ENCODE measurements around the gene CHCHD6. TPM values are rescaled to one million over a fixed set of nuclear protein-coding genes. Genes with fewer than 3 reads are reported as not detected.
A peak's percentile ranks its signal among the peaks of the same experiment; 100 is the strongest.

CHCHD6 gene
- total RNA-seq, 1 donor from 2014 or later, result 13.1 TPM

GRCh38 chr3:126693921-126694320, 10.1 kb upstream of the CHCHD6 start:
- TF ChIP-seq CTCF (IDR thresholded peaks at IDR 0.05), result no peak
- H3K36me3 Mint-ChIP-seq (ENCODE audit: unreplicated experiment), result no peaks in the 10 kb centered on the region
- H3K4me1 Mint-ChIP-seq (ENCODE audit: unreplicated experiment), result peaks cover 4% of the 10 kb centered on the region
- peaks cover 87% of the 10 kb centered on the region for H3K27me3 Mint-ChIP-seq (ENCODE audit: unreplicated experiment)
- DNase-seq (ENCODE audit: extremely low spot score, unreplicated experiment), result no peak
- H3K27ac Mint-ChIP-seq (ENCODE audit: unreplicated experiment), result no peak overlapping the region
- no peak overlapping the region for H3K4me3 Mint-ChIP-seq (ENCODE audit: unreplicated experiment)
- no peaks in the 10 kb centered on the region for H3K9me3 Mint-ChIP-seq (ENCODE audit: unreplicated experiment)

GRCh38 chr3:126696701-126697267, 7.3 kb upstream of the CHCHD6 start:
- Mint-ChIP-seq H3K27ac (ENCODE audit: unreplicated experiment) (no peak overlapping the region), H3K36me3 (ENCODE audit: unreplicated experiment) (peaks cover 5% of the 10 kb centered on the region)

GRCh38 chr3:126699011-126699410, 5.0 kb upstream of the CHCHD6 start:
- H3K4me1 Mint-ChIP-seq (ENCODE audit: unreplicated experiment), result peaks cover 11% of the 10 kb centered on the region
- DNase-seq (ENCODE audit: extremely low spot score, unreplicated experiment), result no peak
- peaks cover 5% of the 10 kb centered on the region for H3K36me3 Mint-ChIP-seq (ENCODE audit: unreplicated experiment)
- H3K27me3 Mint-ChIP-seq (ENCODE audit: unreplicated experiment), result peaks cover 73% of the 10 kb centered on the region
- no peak overlapping the region for H3K27ac Mint-ChIP-seq (ENCODE audit: unreplicated experiment)
- peaks cover 8% of the 10 kb centered on the region for H3K9me3 Mint-ChIP-seq (ENCODE audit: unreplicated experiment)
- no peak overlapping the region for H3K4me3 Mint-ChIP-seq (ENCODE audit: unreplicated experiment)
- TF ChIP-seq CTCF (IDR thresholded peaks at IDR 0.05), result no peak

More at GRCh38 chr3:126696701-126697267, 7.3 kb upstream of the CHCHD6 start:
- peaks cover 85% of the 10 kb centered on the region for H3K27me3 Mint-ChIP-seq (ENCODE audit: unreplicated experiment)
- DNase-seq (ENCODE audit: extremely low spot score, unreplicated experiment), result no peak
- no peak for TF ChIP-seq CTCF (IDR thresholded peaks at IDR 0.05)
- no peak overlapping the region for H3K4me3 Mint-ChIP-seq (ENCODE audit: unreplicated experiment)
- H3K4me1 Mint-ChIP-seq (ENCODE audit: unreplicated experiment), result peaks cover 4% of the 10 kb centered on the region
- peaks cover 6% of the 10 kb centered on the region for H3K9me3 Mint-ChIP-seq (ENCODE audit: unreplicated experiment)

DNA sequence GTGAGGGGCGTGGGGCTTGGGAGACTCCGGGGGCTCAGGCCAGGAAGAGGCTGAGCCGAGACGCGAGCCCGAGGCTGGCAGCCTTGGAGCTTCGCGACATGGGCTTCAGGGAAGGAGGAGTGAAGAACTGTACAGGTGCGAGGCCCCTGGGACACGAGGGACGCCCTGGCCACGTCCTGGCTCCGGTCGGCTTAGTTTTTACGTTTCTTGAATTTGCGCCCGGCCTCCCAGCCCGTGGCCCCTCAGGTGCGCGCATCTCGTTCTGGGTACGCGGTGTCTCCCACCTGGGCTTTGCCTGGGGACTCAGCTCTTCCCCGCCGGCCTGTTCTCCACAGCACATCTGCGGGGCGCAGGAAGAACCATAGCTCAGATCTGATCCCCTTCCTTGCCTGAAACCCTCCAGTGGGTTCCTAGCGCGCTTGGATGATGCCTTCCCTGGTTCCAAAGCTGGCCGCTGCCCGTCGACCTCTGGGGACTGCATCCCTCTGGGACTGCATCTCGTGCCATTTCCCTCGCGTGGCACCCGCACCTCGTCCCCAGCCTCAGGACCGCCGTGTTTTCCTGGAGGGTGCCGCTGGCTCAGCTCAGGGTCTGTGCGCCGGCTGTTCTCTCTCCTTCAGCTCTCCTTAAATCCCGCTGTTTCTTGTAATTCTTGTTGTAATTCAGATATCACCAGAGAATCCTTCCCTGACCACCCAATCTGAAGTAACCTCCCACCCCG, 614 bp downstream of the CHCHD6 start:
- no peak for DNase-seq (ENCODE audit: extremely low spot score, unreplicated experiment)
- H3K9me3 Mint-ChIP-seq (ENCODE audit: unreplicated experiment), result peaks cover 10% of the 10 kb centered on the region
- TF ChIP-seq CTCF (IDR thresholded peaks at IDR 0.05), result no peak
- peaks cover 5% of the 10 kb centered on the region for H3K36me3 Mint-ChIP-seq (ENCODE audit: unreplicated experiment)
- peak overlapping the region; percentile 98 for H3K4me3 Mint-ChIP-seq (ENCODE audit: unreplicated experiment)
- H3K27me3 Mint-ChIP-seq (ENCODE audit: unreplicated experiment), result peaks cover 27% of the 10 kb centered on the region
- H3K27ac Mint-ChIP-seq (ENCODE audit: unreplicated experiment), result no peak overlapping the region
- H3K4me1 Mint-ChIP-seq (ENCODE audit: unreplicated experiment), result peaks cover 15% of the 10 kb centered on the region

- DNase-seq (ENCODE audit: extremely low spot score, unreplicated experiment), result no peak
- Mint-ChIP-seq H3K9me3 (ENCODE audit: unreplicated experiment) (peaks cover 7% of the 10 kb centered on the region), H3K36me3 (ENCODE audit: unreplicated experiment) (peaks cover 1% of the 10 kb centered on the region), H3K27me3 (ENCODE audit: unreplicated experiment) (peaks cover 9% of the 10 kb centered on the region), H3K4me1 (ENCODE audit: unreplicated experiment) (peaks cover 15% of the 10 kb centered on the region), H3K27ac (ENCODE audit: unreplicated experiment) (no peak overlapping the region), H3K4me3 (ENCODE audit: unreplicated experiment) (no peak overlapping the region)
- no peak for TF ChIP-seq CTCF (IDR thresholded peaks at IDR 0.05)
These were observed 2.6 kb downstream of the CHCHD6 start for GRCh38 chr3:126706631-126707030.
